ENCODE data around the gene GET4. TPM values are rescaled to one million over a fixed set of nuclear protein-coding genes. Genes with fewer than 3 reads are reported as not detected.

Gene GET4
- polyA plus RNA-seq, 3 donors = 20.1 to 36.8 (median 25.5) TPM

DNA sequence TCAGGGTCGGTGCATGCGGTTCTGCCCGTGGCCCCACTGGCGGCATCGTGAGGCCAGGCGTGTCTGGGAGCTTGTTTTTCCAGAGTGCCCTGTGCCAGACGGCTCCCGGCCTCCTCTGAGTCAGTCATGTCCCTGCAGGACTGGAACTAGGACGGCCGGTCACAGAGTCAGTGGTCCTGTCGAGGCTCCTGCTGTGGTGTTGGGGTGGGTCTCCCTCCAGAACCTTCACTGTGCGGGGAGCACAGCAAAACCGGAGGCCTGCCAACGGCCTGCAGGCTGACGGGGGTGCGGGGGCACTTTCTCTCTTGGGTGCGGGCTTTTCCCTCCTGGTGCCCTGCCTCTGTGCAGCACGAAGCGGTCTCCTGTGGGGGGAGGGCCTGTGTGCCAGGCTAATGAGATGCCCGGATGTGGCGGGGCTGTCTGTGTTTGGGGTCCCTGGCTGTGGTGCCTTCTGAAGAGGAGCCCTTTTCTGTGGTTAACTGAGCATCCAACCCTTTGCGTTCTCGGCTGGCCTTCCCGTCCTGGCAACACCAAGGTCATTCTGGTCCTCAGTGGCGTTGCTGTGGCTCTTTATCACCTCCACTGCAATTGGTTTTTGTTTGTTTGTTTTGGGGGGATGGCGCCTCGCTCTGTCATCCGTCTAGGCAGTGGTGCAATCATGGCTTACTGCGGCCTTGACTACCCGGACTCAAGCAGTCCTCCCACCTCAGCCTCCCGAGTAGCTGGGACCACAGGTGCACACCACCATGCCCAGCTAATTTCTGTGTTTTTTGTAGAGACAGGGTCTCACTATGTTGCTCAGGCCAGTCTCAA lies 8.0 kb downstream of the GET4 start:
- Histone ChIP-seq H4K20me1 (ENCODE audit: insufficient read depth, low read length) (peaks cover 100% of the 10 kb centered on the region), H3K4me2 (replicated peaks; ENCODE audit: extremely low read depth, low read length, poor library complexity, severe bottlenecking) (no peak overlapping the region), H3K4me3 (replicated peaks in 1 of 3; ENCODE audit: low read depth in 2 of 3, low read length in 3 of 3) (no peak overlapping the region), H3K9ac (ENCODE audit: insufficient read depth, low read length, poor library complexity, severe bottlenecking) (no peak overlapping the region), H3K79me2 (ENCODE audit: insufficient read depth, low read length) (peaks cover 86% of the 10 kb centered on the region), H2AFZ (ENCODE audit: insufficient read depth, low read depth, low read length, poor library complexity, severe bottlenecking) (no peak overlapping the region), H3K27ac (ENCODE audit: low read depth in 1 of 2, low read length in 2 of 2) (no peak overlapping the region), H3K36me3 (replicated peaks in 1 of 2; ENCODE audit: control insufficient read depth in 1 of 2, insufficient read depth in 2 of 2, low read length in 2 of 2) (peaks cover 37 to 41% of the 10 kb centered on the region in 2 donors), H3K4me1 (ENCODE audit: control insufficient read depth in 1 of 2, insufficient read depth in 2 of 2, low read length in 2 of 2) (no peaks in the 10 kb centered on the region), H3K9me3 (replicated peaks in 1 of 2; ENCODE audit: control insufficient read depth in 1 of 2, insufficient read depth in 1 of 2, low read length in 2 of 2) (no peaks in the 10 kb centered on the region), H3K27me3 (ENCODE audit: control insufficient read depth in 2 of 2, insufficient read depth in 2 of 2, low read length in 2 of 2) (no peaks in the 10 kb centered on the region)
- intact Hi-C loops (cut with micrococcal nuclease) = loop anchor here in 1 of 2 donors (10.0 kb wide), 1 partner anchor 270 kb away; no protein-coding TSS in a partner anchor
- DNase-seq = no peak
- no peak for TF ChIP-seq CTCF (IDR thresholded peaks at IDR 0.05)
- Mint-ChIP-seq H3K4me3 (no peak overlapping the region), H3K36me3 (peaks cover 22 to 55% of the 10 kb centered on the region in 2 donors), H3K9me3 (peaks cover 0 to 4% (median 0%) of the 10 kb centered on the region in 7 donors), H3K27me3 (ENCODE audit: low read depth in 3 of 3) (no peaks in the 10 kb centered on the region), H3K4me1 (peaks cover 2% of the 10 kb centered on the region), H3K27ac (no peak overlapping the region)
- 91% methylated on average over 19 of the region's 31 CpGs for WGBS (ENCODE audit: insufficient coverage)

DNA sequence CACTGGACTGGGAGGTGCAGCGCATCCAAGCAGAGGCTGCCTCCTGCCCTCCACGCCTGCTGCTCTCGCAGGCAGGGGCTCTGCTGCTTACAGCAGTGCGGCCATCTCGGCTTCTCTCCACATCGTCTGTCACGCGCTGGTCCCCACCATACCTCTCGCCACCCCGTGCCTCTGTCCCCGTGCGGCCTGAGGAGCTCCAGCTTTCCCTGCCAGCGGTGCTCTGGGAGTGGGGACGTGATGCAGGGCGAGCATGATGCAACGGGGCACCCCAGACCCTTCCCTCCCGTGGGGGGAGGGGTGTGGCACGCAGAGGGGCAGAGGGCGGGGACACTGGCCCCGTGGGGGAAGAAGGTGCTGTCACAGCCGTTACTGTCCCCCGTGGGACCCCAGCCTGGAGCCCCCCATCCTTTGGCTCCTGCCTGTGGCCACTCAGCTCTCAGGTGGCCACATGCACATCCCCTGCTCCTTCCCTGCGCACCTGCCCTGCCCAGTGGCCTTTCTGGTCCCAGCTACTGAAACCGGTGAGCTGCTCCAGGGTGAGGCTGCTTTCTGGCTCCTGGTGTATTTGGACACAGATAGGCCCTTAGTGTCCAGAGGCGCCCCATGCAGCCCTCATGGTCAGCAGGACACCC lies 9.0 kb downstream of the GET4 start:
- Histone ChIP-seq H3K4me2 (replicated peaks; ENCODE audit: extremely low read depth, low read length, poor library complexity, severe bottlenecking) (no peak overlapping the region), H3K9me3 (replicated peaks in 1 of 2; ENCODE audit: control insufficient read depth in 1 of 2, insufficient read depth in 1 of 2, low read length in 2 of 2) (no peaks in the 10 kb centered on the region), H4K20me1 (ENCODE audit: insufficient read depth, low read length) (peaks cover 97% of the 10 kb centered on the region), H3K36me3 (replicated peaks in 1 of 2; ENCODE audit: control insufficient read depth in 1 of 2, insufficient read depth in 2 of 2, low read length in 2 of 2) (peaks cover 38 to 40% of the 10 kb centered on the region in 2 donors), H3K27ac (ENCODE audit: low read depth in 1 of 2, low read length in 2 of 2) (no peak overlapping the region), H3K4me3 (replicated peaks in 1 of 3; ENCODE audit: low read depth in 2 of 3, low read length in 3 of 3) (no peak overlapping the region), H3K9ac (ENCODE audit: insufficient read depth, low read length, poor library complexity, severe bottlenecking) (no peak overlapping the region), H3K4me1 (ENCODE audit: control insufficient read depth in 1 of 2, insufficient read depth in 2 of 2, low read length in 2 of 2) (no peaks in the 10 kb centered on the region), H3K79me2 (ENCODE audit: insufficient read depth, low read length) (peaks cover 77% of the 10 kb centered on the region), H2AFZ (ENCODE audit: insufficient read depth, low read depth, low read length, poor library complexity, severe bottlenecking) (no peak overlapping the region), H3K27me3 (ENCODE audit: control insufficient read depth in 2 of 2, insufficient read depth in 2 of 2, low read length in 2 of 2) (no peaks in the 10 kb centered on the region)
- peaks cover 2% of the 10 kb centered on the region for H3K4me1 Mint-ChIP-seq
- H3K36me3 Mint-ChIP-seq = peaks cover 23 to 49% of the 10 kb centered on the region in 2 donors
- no peak for DNase-seq
- peak overlapping the region in 1 of 7 donors; percentile 31 for H3K27ac Mint-ChIP-seq
- WGBS (ENCODE audit: insufficient coverage) = 95% methylated on average over 13 of the region's 25 CpGs
- H3K9me3 Mint-ChIP-seq = peaks cover 0 to 4% (median 0%) of the 10 kb centered on the region in 7 donors
- TF ChIP-seq CTCF (IDR thresholded peaks at IDR 0.05) = no peak
- no peak overlapping the region for H3K4me3 Mint-ChIP-seq
- H3K27me3 Mint-ChIP-seq (ENCODE audit: low read depth in 3 of 3) = no peaks in the 10 kb centered on the region
- intact Hi-C loops (cut with micrococcal nuclease) = loop anchor here in 1 of 2 donors (10.0 kb wide), 1 partner anchor 269 kb away; no protein-coding TSS in a partner anchor
